ENCODE data around the gene FREY1. TPM values are rescaled to one million over a fixed set of nuclear protein-coding genes. Genes with fewer than 3 reads are reported as not detected.
"Not testable (repeated sequence)": the region's sequence is repeated elsewhere in the genome, so short reads cannot be mapped to it uniquely, and the experiment has no call there.

Gene FREY1
- total RNA-seq, 4 donors from 2014 or later, result 0.91 to 2.3 TPM; not detected in 2

GRCh38 chr11:45902452-45903380 lies 4.4 kb downstream of the FREY1 start:
- TF ChIP-seq POLR2A (IDR thresholded peaks at IDR 0.05), result no peak
- TF ChIP-seq, protein P1, sequence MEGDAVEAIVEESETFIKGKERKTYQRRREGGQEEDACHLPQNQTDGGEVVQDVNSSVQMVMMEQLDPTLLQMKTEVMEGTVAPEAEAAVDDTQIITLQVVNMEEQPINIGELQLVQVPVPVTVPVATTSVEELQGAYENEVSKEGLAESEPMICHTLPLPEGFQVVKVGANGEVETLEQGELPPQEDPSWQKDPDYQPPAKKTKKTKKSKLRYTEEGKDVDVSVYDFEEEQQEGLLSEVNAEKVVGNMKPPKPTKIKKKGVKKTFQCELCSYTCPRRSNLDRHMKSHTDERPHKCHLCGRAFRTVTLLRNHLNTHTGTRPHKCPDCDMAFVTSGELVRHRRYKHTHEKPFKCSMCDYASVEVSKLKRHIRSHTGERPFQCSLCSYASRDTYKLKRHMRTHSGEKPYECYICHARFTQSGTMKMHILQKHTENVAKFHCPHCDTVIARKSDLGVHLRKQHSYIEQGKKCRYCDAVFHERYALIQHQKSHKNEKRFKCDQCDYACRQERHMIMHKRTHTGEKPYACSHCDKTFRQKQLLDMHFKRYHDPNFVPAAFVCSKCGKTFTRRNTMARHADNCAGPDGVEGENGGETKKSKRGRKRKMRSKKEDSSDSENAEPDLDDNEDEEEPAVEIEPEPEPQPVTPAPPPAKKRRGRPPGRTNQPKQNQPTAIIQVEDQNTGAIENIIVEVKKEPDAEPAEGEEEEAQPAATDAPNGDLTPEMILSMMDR (IDR thresholded peaks at IDR 0.05), result no peak
- H3K4me3 ChIP-seq (ENCODE audit: low read depth, poor library complexity, severe bottlenecking), result no peak overlapping the region
- WGBS, 2 donors, result 92 to 94% methylated on average over 54 to 55 of the region's 56 CpGs
- intact Hi-C loops (cut with DNase I; ENCODE audit: low total_unique reads), result no loop called here
- no peak for DNase-seq (ENCODE audit: low spot score in 2 of 2)

DNA sequence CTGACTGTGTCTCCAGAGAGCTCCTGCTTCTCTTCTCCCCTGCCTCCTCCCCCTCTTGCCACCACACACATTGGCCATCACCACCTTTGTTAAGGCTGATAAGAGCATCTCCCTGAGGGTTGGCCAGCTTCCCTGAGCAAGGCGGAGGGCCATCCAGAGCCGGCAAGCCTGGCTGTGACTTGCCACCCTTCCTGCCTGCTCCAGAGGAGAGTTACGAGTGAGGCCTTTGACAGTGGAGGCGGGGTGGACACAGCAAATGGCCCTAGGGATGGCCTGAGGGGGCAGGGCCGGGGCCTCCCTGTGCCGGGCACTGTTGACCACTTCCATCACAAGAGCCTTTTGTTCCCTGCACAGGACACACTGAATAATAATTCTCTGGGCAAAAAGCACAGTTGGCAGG lies 5.4 kb downstream of the FREY1 start:
- no peak for TF ChIP-seq POLR2A (IDR thresholded peaks at IDR 0.05)
- TF ChIP-seq, protein P1 (IDR thresholded peaks at IDR 0.05), result no peak
- no peak for DNase-seq (ENCODE audit: low spot score in 2 of 2)
- WGBS, 2 donors, result 25 to 69% methylated on average over 2 to 6 of the region's 6 CpGs
- H3K4me3 ChIP-seq (ENCODE audit: low read depth, poor library complexity, severe bottlenecking), result no peak overlapping the region
- intact Hi-C loops (cut with DNase I; ENCODE audit: low total_unique reads), result no loop called here

DNA sequence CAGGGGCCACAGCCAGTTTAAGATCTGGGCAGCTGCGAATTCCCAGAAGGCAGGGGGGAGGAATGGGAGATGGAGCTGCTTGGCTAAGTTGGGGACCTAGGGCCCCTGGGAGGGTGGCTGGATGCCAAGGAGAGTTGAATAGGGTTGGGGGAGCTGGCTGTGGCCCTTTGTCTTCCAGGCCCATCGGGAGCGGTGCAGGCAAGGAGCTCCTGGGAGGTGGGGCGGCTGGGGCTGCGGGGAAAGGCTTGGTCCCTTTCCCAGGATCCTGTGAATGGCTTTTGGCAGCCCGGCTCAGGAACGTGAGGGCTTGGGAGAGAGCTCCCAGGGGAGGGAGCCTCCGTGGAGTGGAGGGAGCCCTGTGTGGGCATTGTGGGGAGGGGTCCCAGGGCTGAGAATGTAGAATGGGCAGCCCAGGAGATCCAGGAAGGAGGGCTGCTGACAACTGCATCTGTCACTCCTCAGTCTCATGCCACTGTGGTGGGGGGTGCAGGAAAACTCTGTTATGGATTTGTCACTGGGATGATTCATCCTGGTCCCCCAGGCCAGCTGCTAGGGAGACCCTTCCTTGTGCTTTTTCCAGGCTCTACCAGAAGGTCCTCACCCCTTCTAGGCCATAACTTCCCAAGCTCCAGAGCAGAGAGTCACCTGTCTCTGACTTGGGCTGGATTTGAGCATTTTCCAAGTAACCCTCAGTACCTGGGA lies 6.0 kb downstream of the FREY1 start:
- TF ChIP-seq POLR2A (IDR thresholded peaks at IDR 0.05), result no peak
- TF ChIP-seq, protein P1 (IDR thresholded peaks at IDR 0.05), result no peak
- no peak overlapping the region for H3K4me3 ChIP-seq (ENCODE audit: low read depth, poor library complexity, severe bottlenecking)
- 16 to 17% methylated on average over 8 of the region's 8 CpGs for WGBS, 2 donors
- DNase-seq (ENCODE audit: low spot score in 2 of 2), result no peak
- intact Hi-C loops (cut with DNase I; ENCODE audit: low total_unique reads), result no loop called here

GRCh38 chr11:45900175-45900800 lies 6.8 kb downstream of the FREY1 start:
- not testable (repeated sequence) for DNase-seq (ENCODE audit: low spot score in 2 of 2)
- 4 to 9% methylated on average over 14 to 20 of the region's 59 CpGs for WGBS, 2 donors

GRCh38 chr11:45899448-45900174 lies 7.5 kb downstream of the FREY1 start:
- no peak for TF ChIP-seq POLR2A (IDR thresholded peaks at IDR 0.05)
- TF ChIP-seq, protein P1 (IDR thresholded peaks at IDR 0.05), result no peak
- peak overlapping the region; percentile 10 for H3K4me3 ChIP-seq (ENCODE audit: low read depth, poor library complexity, severe bottlenecking)
- WGBS, 2 donors, result 2% methylated on average over 26 to 30 of the region's 62 CpGs
- peak; percentile 57 to 93 for DNase-seq (ENCODE audit: low spot score in 2 of 2)
- intact Hi-C loops (cut with DNase I; ENCODE audit: low total_unique reads), result no loop called here

More at GRCh38 chr11:45900175-45900800, 6.8 kb downstream of the FREY1 start:
- H3K4me3 ChIP-seq (ENCODE audit: low read depth, poor library complexity, severe bottlenecking), result peak overlapping the region; percentile 10
- intact Hi-C loops (cut with DNase I; ENCODE audit: low total_unique reads), result not testable (repeated sequence)
